ENCODE measurements around the gene MAEA.
"Not testable (repeated sequence)": the region's sequence is repeated elsewhere in the genome, so short reads cannot be mapped to it uniquely, and the experiment has no call there.

The MAEA gene

GRCh38 chr4:1366371-1367229, 76.9 kb downstream of the MAEA start:
- Histone ChIP-seq H3K4me3 (ENCODE audit: low read length) (no peak overlapping the region), H3K9ac (ENCODE audit: low read length) (no peak overlapping the region), H3K27me3 (ENCODE audit: control insufficient read depth, insufficient read depth, low read length) (no peaks in the 10 kb centered on the region), H3K27ac (ENCODE audit: low read length) (no peak overlapping the region), H3K9me3 (ENCODE audit: control insufficient read depth, low read depth, low read length) (no peaks in the 10 kb centered on the region), H3K36me3 (ENCODE audit: control insufficient read depth, low read depth, low read length) (no peaks in the 10 kb centered on the region), H3K4me1 (ENCODE audit: control insufficient read depth, low read depth, low read length) (no peaks in the 10 kb centered on the region)

- H3K27me3 ChIP-seq (ENCODE audit: control insufficient read depth, insufficient read depth, low read length) = no peaks in the 10 kb centered on the region
- H3K4me1 ChIP-seq (ENCODE audit: control insufficient read depth, low read depth, low read length) = no peaks in the 10 kb centered on the region
- no peak overlapping the region for H3K9ac ChIP-seq (ENCODE audit: low read length)
- H3K4me3 ChIP-seq (ENCODE audit: low read length) = no peak overlapping the region
- no peaks in the 10 kb centered on the region for H3K36me3 ChIP-seq (ENCODE audit: control insufficient read depth, low read depth, low read length)
- no peaks in the 10 kb centered on the region for H3K9me3 ChIP-seq (ENCODE audit: control insufficient read depth, low read depth, low read length)
- H3K27ac ChIP-seq (ENCODE audit: low read length) = no peak overlapping the region
Observed at GRCh38 chr4:1367230-1367935, 77.7 kb downstream of the MAEA start.

- no peak overlapping the region for H3K4me3 ChIP-seq (ENCODE audit: low read length)
- no peak overlapping the region for H3K9ac ChIP-seq (ENCODE audit: low read length)
- no peaks in the 10 kb centered on the region for H3K36me3 ChIP-seq (ENCODE audit: control insufficient read depth, low read depth, low read length)
- no peaks in the 10 kb centered on the region for H3K9me3 ChIP-seq (ENCODE audit: control insufficient read depth, low read depth, low read length)
- H3K27ac ChIP-seq (ENCODE audit: low read length) = no peak overlapping the region
- H3K4me1 ChIP-seq (ENCODE audit: control insufficient read depth, low read depth, low read length) = no peaks in the 10 kb centered on the region
- H3K27me3 ChIP-seq (ENCODE audit: control insufficient read depth, insufficient read depth, low read length) = no peaks in the 10 kb centered on the region
Observed at GRCh38 chr4:1367936-1368289, 78.2 kb downstream of the MAEA start.

DNA sequence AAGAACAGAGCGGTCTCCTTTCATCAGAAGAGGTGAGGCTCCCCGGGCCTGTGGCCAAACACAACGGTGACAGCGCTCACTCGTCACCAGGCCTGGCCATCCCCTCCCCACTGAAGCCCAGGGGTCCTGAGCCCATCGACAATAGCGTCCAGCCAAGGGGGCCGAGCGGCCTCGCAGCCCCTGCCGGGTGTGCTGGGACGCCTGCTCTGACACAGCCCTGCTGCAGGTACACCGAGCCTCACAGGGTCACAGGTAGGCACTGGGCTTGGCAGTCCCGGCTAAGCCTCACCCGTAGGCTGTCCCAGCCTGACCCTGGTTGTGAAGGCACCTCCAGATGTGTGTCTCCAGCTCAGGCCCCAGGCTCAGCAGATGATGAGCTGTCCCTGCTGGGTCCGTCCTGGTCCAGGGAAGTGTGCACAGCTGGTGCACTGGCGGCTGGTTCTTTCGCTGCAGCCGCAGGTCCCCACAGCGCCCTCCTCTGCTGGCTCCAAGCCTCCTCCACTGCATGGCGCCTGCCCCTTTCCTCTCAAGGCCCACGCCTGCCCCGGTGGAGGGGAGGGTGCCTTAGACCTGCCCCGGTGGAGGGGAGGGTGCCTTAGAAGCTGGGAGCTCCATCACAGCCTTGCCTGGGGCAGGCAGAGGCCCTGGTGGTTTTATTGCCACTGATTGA, 78.9 kb downstream of the MAEA start:
- no peaks in the 10 kb centered on the region for H3K4me1 ChIP-seq (ENCODE audit: control insufficient read depth, low read depth, low read length)
- H3K36me3 ChIP-seq (ENCODE audit: control insufficient read depth, low read depth, low read length) = no peaks in the 10 kb centered on the region
- H3K9ac ChIP-seq (ENCODE audit: low read length) = no peak overlapping the region
- no peaks in the 10 kb centered on the region for H3K9me3 ChIP-seq (ENCODE audit: control insufficient read depth, low read depth, low read length)
- no peak overlapping the region for H3K4me3 ChIP-seq (ENCODE audit: low read length)
- no peak overlapping the region for H3K27ac ChIP-seq (ENCODE audit: low read length)
- H3K27me3 ChIP-seq (ENCODE audit: control insufficient read depth, insufficient read depth, low read length) = no peaks in the 10 kb centered on the region

DNA sequence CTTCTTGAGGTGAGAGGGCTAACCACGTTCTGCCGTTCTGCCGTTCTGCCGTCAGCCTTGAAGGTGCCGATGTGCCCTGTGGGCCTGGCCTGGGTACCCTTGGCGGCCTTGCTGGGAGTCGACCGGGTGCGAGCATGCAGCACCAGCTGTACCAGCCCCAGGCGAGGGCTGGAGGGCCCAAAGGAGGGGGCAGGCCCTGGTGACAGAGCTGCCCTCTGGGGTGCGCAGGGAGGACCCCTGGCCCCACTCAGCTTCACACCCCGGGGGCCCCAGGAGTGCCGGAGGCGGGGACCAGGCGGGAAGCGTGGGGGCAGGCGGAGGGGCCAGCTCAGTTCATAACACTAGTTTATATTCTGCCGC, 79.4 kb downstream of the MAEA start:
- Histone ChIP-seq H3K27ac (ENCODE audit: low read length) (no peak overlapping the region), H3K9me3 (ENCODE audit: control insufficient read depth, low read depth, low read length) (no peaks in the 10 kb centered on the region), H3K4me3 (ENCODE audit: low read length) (no peak overlapping the region), H3K9ac (ENCODE audit: low read length) (no peak overlapping the region), H3K36me3 (ENCODE audit: control insufficient read depth, low read depth, low read length) (no peaks in the 10 kb centered on the region), H3K27me3 (ENCODE audit: control insufficient read depth, insufficient read depth, low read length) (no peaks in the 10 kb centered on the region), H3K4me1 (ENCODE audit: control insufficient read depth, low read depth, low read length) (no peaks in the 10 kb centered on the region)

DNA sequence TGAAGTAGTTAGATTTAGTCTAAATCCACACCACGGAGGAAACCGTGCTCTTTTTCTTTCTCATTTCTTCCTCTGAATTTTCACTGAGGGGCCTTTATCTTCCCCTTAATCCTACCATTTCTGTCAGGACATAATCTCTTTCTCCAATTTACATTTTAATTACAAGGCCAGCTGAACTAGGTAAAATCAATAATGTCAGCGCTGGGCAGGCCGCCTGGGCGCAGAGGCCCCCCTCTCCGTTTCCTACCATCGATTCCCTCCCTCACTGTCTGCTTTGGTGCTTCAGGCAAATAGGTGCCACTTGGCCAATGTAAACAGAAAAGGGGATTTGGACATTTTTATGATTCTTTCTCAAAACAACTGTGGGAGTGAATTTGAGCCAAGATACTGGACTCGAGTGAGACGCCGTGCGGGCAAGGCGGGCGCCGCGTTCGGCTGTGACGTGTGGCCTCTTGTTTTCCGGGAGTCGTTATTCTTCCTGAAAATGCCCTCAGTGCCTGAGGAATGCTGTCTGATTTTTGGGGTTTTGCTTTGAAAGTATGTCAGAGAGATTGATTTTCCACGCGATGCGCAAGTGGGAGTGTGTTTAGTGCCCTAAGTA, 79.9 kb downstream of the MAEA start:
- Histone ChIP-seq H3K9me3 (ENCODE audit: control insufficient read depth, low read depth, low read length) (no peaks in the 10 kb centered on the region), H3K4me3 (ENCODE audit: low read length) (no peak overlapping the region), H3K9ac (ENCODE audit: low read length) (no peak overlapping the region), H3K36me3 (ENCODE audit: control insufficient read depth, low read depth, low read length) (no peaks in the 10 kb centered on the region), H3K4me1 (ENCODE audit: control insufficient read depth, low read depth, low read length) (no peaks in the 10 kb centered on the region), H3K27ac (ENCODE audit: low read length) (no peak overlapping the region), H3K27me3 (ENCODE audit: control insufficient read depth, insufficient read depth, low read length) (no peaks in the 10 kb centered on the region)

DNA sequence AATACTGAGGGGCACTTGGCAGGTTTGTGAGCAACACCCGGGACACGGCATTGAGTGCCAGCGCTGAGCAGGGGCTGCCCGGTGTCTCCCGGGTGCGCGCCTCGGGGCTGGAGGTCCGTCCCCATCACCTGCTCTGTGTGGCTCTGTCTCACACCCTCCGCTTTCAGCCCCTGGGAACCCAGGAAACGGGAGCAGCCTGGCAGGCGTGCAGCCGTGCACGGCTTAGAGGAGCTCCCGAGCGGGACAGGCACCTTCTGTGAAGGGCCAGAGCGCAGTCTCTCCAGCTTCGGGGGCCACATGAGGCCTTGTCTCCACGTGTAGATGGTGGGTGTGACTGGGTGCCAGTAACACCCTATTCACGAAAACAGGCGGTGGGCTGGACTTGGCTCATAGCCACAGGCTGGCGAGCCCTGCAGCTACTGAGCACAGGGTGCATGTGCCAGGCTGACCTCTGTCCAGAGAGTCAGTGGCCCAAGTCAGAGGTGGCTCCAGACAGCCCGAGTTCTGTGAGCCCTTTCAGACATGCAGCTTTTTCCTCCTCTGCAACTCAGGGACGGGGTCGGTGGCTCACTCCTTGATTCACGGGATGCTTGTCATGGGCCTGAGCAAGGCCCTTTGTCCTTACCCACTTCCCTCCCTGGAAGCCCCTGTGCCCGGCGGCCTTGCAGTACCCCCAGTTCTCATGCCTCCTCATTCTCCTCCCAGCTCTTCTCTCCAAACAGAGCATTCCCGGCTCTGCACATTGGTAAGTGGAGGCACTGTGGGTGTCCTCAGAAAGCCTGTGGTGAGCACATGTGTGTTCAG, 80.8 kb downstream of the MAEA start:
- no peak overlapping the region for H3K4me3 ChIP-seq (ENCODE audit: low read length)
- H3K4me1 ChIP-seq (ENCODE audit: control insufficient read depth, low read depth, low read length) = no peaks in the 10 kb centered on the region
- no peaks in the 10 kb centered on the region for H3K36me3 ChIP-seq (ENCODE audit: control insufficient read depth, low read depth, low read length)
- no peak overlapping the region for H3K9ac ChIP-seq (ENCODE audit: low read length)
- H3K9me3 ChIP-seq (ENCODE audit: control insufficient read depth, low read depth, low read length) = no peaks in the 10 kb centered on the region
- H3K27me3 ChIP-seq (ENCODE audit: control insufficient read depth, insufficient read depth, low read length) = no peaks in the 10 kb centered on the region
- H3K27ac ChIP-seq (ENCODE audit: low read length) = no peak overlapping the region

GRCh38 chr4:1371176-1372165, 81.8 kb downstream of the MAEA start:
- H3K9ac ChIP-seq (ENCODE audit: low read length) = no peak overlapping the region
- no peak overlapping the region for H3K4me3 ChIP-seq (ENCODE audit: low read length)
- no peaks in the 10 kb centered on the region for H3K4me1 ChIP-seq (ENCODE audit: control insufficient read depth, low read depth, low read length)
- H3K27me3 ChIP-seq (ENCODE audit: control insufficient read depth, insufficient read depth, low read length) = no peaks in the 10 kb centered on the region
- H3K9me3 ChIP-seq (ENCODE audit: control insufficient read depth, low read depth, low read length) = no peaks in the 10 kb centered on the region
- no peak overlapping the region for H3K27ac ChIP-seq (ENCODE audit: low read length)
- no peaks in the 10 kb centered on the region for H3K36me3 ChIP-seq (ENCODE audit: control insufficient read depth, low read depth, low read length)

- not testable (repeated sequence) for H3K27ac ChIP-seq (ENCODE audit: low read length); H3K4me3 ChIP-seq (ENCODE audit: low read length); H3K27me3 ChIP-seq (ENCODE audit: control insufficient read depth, insufficient read depth, low read length); H3K4me1 ChIP-seq (ENCODE audit: control insufficient read depth, low read depth, low read length); H3K9ac ChIP-seq (ENCODE audit: low read length); H3K9me3 ChIP-seq (ENCODE audit: control insufficient read depth, low read depth, low read length); H3K36me3 ChIP-seq (ENCODE audit: control insufficient read depth, low read depth, low read length)
Observed at GRCh38 chr4:1372576-1372975, 82.9 kb downstream of the MAEA start.

- H3K4me1 ChIP-seq (ENCODE audit: control insufficient read depth, low read depth, low read length) = no peaks in the 10 kb centered on the region
- no peak overlapping the region for H3K4me3 ChIP-seq (ENCODE audit: low read length)
- no peaks in the 10 kb centered on the region for H3K9me3 ChIP-seq (ENCODE audit: control insufficient read depth, low read depth, low read length)
- no peaks in the 10 kb centered on the region for H3K27me3 ChIP-seq (ENCODE audit: control insufficient read depth, insufficient read depth, low read length)
- H3K27ac ChIP-seq (ENCODE audit: low read length) = no peak overlapping the region
- no peaks in the 10 kb centered on the region for H3K36me3 ChIP-seq (ENCODE audit: control insufficient read depth, low read depth, low read length)
- no peak overlapping the region for H3K9ac ChIP-seq (ENCODE audit: low read length)
Observed at GRCh38 chr4:1373892-1374705, 84.4 kb downstream of the MAEA start.

All from iPS-18a (cell line).